ENCODE data around the gene LYPD1.
A peak's percentile ranks its signal among the peaks of the same experiment; 100 is the strongest.

The LYPD1 gene

GRCh38 chr2:132668189-132668823, 1.7 kb downstream of the LYPD1 start:
- DNase-seq = no peak

- no peak for DNase-seq
Observed at GRCh38 chr2:132667706-132668105, 2.3 kb downstream of the LYPD1 start.

- DNase-seq = no peak
Observed at GRCh38 chr2:132665401-132666140, 4.4 kb downstream of the LYPD1 start.

- DNase-seq = no peak
Observed at GRCh38 chr2:132664096-132664495, 5.9 kb downstream of the LYPD1 start.

GRCh38 chr2:132662732-132663131, 7.3 kb downstream of the LYPD1 start:
- no peak for DNase-seq

GRCh38 chr2:132659331-132659730, 10.7 kb downstream of the LYPD1 start:
- DNase-seq = no peak

DNA sequence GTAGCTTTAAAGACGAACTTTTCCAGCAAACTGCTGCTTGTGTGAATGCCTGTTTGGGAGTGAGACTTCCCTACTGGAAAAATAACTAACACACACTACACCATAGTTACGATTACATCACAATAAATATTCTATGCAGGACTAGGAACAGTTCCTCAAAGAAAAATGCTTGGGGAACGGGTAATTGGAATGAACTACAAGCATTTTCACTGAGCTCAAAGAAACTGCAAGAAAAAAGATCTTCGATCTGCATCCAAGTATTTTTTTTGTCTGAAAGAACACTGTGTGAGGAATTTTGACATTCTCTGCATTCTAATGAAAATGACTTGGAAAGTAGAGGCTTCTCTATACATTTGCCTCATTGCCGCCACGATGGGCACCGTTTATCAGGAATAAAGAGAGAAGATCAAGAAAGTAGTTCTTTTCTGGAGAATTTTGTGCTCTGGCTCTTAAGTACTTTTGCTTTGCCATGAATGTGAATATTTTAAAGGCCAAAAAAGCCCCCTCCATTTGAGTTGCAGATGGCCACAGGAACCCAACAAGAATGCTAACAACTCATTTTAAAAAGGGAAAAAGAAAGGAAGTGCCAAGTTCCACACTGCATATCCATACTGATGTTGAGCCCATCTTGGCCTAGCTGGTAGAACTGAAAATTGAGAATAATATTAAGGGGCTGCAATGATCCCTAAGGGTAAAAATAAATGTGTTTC, 13.6 kb downstream of the LYPD1 start:
- no peak for DNase-seq

DNA sequence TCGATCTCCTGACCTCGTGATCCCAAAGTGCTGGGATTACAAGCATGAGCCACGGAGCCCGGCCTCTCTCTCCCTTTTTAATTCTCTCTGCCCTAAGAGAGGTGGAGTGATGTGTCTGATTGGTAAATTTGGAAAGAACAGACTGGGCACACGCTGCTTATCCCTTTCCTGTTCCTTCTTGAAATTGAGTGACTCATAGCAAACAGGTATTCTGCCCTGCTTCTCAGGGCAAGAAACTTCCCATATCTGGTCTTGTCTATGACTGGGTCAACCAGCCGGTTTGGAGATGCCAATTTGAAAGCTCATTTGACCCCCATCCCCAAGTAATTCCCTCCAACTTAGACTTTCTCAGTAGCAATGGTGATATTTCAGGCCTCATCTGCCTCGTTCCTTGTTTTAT, 15.0 kb downstream of the LYPD1 start:
- no peak for DNase-seq

- no peak for DNase-seq
Observed at GRCh38 chr2:132654335-132654734, 15.7 kb downstream of the LYPD1 start.

- DNase-seq = no peak
Observed at GRCh38 chr2:132652474-132652873, 17.5 kb downstream of the LYPD1 start.

GRCh38 chr2:132651115-132652045, 18.6 kb downstream of the LYPD1 start:
- DNase-seq = peak; percentile 35

DNA sequence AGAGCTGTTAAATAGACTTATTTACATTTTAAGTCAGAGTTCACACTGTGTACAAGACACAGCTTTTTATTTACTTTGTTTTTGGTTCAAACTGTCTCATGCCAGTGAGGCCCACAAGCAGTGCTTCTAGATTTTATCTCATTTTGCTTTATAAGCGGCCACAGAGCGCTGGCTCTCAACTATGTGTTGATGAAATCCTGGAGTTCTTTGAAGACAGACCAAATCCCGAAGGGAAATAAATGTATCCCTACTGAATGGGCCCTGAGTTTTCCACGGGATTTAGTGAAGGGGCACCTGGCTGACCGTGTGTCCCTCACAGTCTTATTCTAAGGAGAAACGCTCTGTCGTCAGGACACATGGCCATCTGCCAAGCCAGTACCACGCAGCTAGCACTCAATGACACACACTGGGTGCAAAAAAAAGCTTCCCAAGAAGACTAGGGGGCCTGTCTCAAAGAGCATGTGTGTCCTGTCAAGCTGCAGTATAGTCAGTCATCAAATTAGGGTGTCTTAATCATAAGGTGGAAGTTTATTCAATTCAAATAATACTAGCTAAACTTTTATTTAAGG, 23.4 kb downstream of the LYPD1 start:
- no peak for DNase-seq

GRCh38 chr2:132645722-132646539, 24.1 kb downstream of the LYPD1 start:
- DNase-seq = peak; percentile 46

- DNase-seq = no peak
Observed at GRCh38 chr2:132645176-132645575, 24.8 kb downstream of the LYPD1 start.

DNA sequence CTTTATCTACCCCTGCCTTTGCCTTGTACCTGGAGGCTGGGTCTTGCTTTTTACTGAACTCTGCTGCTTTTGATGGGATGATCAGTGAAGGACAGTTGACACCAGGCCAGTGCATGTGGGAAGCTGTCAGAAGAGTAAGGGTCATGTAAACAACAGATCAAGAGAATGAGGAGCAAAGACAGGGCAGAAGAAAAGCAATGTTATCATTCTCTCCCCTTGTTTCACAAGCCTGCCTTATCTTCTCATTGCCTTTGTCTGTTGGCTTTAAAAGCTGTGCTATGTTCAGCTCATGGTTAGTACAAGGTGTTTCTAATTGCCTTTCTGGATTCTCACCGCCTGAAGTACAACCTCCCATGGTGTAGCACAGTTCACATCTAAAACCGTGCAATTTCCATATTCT, 27.6 kb downstream of the LYPD1 start:
- DNase-seq = no peak

- DNase-seq = no peak
Observed at GRCh38 chr2:132641819-132642218, 28.2 kb downstream of the LYPD1 start.

DNA sequence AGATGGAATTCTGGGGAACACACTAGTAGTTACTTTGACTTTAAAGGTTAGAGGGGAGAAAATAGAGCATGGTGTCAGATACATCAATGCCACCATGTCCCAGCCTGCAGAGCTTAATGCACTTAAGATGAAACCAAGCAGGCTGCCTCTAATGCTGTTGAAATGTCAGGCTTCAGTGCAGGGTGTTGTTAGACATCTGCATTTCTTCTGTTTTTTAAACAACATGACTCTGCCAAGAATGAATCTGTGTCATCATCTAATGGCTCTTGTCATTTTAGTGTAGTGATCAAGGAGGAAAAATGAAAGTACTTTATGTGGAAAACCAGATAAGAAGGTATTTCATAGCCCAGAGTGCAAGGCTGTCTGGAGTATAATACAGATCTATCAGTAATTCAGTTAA, 29.9 kb downstream of the LYPD1 start:
- DNase-seq = no peak

- no peak for DNase-seq
Observed at GRCh38 chr2:132638313-132639040, 31.5 kb downstream of the LYPD1 start.

DNA sequence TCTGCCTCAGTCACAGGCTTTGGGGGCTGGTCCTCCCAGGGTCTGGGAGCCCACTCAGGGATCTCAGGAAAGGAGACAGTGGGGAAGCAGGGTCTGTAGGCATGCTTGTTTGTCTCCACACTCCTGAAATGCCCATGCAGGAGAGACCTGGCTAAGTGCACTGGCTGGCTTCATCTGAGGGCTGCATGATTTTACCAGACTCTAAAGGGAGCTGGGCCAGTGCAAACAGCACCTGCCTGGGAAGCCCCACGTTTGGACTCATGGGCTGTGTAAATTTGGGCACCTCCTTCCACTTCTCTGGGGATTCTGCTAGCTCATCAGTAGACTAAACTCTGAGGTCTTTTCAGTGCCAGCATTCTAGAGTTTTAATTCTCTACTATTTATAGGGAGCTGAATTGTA, 33.7 kb downstream of the LYPD1 start:
- no peak for DNase-seq

- DNase-seq = no peak
Observed at GRCh38 chr2:132633635-132634034, 36.4 kb downstream of the LYPD1 start.

All from hematopoietic multipotent progenitor cell treated with erythropoietin and hydrocortisone succinate and interleukin-3 and kit ligand, for 6 days (in vitro differentiated cells).